GM18526 (cell line): ENCODE data around the gene DNER.

Experiments
- POLR2A ChIP-seq: IDR thresholded peaks from 3 replicates; pipeline ENCODE4 v1.6.1; 2011; ENCODE audit not compliant: insufficient read length; ENCODE audit errors: extremely low read depth

Gene DNER

DNA sequence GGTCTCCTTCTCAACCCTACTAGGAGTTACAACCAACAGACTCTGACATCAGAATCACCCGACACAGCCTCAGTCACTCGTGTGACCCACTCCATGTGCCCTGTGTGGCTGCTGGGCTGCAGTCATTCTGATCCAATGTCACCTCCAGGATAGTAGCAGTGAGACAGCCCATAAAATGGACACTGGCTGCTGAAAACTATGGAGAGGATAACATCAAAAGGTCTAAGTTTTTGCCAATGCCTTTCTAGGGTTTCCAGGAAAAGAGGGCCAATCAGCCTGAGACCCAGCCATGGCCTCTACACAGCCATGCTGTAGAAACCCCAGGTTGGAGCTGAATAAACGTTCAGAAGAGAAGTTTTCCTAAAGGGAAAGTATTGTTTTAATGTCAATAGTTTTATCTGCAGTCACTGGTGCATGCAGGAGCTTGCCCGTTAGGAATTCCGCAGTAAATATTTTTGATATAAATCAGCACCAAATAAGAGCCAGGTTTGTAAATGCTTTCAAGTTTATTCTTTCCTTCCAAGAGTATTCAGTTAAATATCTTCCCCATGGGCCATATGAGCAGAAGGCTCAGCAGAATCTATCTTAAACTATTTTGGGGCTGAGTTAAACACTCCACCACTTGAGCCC is 351.1 kb downstream of the DNER start:
- no peak for TF ChIP-seq POLR2A

DNA sequence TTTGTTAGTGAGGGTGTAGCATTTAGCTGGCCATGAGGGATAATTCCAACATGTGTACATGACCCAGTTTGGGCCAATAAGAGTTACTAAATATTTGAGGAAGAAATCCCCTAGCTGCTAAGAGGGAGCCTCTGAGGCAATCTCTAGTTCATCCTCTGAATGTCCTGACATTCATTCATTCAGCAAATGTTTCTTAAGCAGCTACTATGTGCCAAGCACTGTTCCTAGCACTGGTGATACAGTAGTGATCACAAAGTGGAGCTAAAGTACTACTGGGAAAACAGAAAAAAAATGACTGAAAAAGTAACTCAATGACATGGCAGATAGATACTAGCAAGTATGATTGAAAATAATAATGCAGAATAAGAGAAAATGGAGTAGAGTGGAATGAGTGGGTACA is 363.5 kb downstream of the DNER start:
- no peak for TF ChIP-seq POLR2A

DNA sequence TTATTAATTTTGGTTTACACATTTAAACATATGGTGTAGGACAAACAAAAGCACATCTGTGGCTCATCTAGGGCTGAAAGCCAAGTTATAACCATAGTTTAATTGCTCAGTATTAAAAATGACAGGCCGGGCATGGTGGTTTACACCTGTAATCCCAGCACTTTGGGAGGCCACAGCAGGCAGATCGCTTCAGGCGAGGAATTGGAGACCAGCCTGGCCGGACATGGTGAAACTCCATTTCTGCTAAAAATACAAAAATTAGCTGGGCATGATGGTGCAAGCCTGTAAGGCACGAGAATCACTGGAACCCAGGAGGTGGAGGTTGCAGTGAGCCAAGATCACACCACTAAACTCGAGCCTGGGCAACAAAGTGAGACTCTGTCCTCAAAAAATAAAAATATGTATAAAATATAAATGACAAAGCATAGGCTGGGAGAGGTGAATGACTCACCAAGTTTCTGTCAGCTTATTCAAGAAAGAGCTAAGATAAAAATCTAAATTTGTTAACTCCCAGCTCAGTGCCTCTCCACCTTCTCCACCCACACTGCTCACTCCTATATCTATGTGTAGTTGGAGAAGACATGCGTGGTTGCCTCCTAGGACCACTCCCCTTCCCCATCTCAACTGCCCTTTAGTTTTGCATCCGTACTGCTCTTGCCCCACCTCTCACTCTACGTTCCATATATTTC is 364.1 kb downstream of the DNER start:
- TF ChIP-seq POLR2A, result no peak

DNA sequence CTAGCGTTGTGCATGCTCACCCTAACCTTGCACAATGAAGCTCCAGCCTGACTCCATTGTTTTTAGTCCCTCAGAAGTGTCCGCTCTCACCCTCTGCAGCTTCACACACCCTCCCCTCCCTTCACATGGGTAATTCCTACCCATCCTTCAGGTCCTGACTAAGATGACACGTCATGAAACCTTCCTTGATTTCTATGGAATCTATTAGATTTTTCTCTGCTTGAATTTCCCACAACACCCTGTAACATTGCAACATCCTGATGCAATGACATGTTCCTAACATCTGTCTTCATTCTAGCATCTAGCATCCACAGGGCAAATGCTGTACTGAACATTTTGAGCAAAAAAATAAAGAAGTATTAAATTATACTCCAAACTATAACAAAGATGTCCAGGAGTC is 366.2 kb downstream of the DNER start:
- TF ChIP-seq POLR2A, result no peak

DNA sequence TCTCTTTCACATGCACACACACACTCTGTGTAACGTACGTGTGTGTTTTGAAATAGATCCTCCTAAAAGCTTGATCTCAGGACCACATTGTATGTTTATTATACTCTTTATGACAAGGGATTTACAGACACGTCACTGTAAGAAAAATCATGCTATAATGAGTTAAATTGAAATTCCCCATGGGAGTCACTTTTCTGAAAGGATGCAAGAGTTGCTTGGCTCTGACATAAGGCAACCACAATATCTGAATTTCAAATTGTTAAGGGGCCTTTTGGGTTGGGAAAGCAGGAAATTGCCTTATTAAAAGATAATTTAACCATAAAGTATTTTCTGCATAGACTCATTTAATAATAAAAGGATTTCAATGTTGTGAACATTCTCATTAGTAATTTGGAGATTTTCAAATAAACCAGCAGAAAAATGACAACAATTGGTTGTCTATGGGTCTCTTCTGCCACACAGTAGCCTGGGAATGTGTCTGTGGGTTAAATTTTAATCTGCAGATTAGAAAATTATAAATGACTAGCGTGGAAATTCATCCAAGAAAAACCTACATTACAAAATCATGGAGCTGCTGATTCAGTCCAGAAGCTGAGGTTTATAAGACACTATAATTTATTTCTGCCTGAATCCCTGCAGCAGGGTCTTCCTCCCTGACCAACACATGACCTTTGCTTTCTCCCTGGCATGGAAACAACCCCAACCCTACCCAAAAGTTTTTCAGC is 367.4 kb downstream of the DNER start:
- no peak for TF ChIP-seq POLR2A

DNA sequence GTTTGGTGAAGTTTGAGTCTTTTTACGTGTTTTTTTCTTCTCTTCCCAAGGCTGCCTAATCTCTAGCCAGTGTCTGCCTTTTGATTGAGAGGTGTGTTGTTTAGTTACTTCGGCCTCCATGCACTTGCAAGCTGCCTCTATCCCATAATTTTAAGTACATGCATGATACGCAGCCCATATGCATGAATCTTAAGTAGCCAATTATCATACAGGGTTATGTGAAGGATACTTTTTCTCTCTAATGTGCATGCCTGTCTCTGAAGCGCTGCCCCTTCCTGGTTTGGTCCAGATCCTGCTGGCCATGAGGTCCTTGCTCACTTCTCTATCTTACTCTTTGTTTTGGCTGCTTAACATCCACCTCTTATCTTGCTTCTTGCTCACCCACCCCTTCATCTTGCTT is 369.4 kb downstream of the DNER start:
- no peak for TF ChIP-seq POLR2A

DNA sequence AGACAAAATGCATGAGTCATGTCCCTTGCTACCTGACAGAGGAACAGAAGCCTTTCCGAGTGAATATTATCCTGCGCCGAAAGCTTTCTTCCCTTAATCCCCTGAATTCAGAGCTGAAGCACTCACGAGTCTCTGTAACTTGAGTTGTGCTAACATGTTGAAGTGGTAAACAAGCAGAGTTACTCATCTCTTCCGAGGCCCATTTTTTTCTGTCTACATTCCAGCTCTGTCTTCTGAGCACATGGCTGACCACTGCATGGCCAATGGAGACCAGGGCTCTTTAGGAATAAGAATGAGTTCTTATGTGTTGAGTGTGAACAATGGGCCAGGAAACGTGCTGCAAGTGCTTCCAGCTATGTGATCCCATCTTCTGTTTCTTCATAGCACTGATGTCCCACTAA is 370.2 kb downstream of the DNER start:
- TF ChIP-seq POLR2A, result no peak

DNA sequence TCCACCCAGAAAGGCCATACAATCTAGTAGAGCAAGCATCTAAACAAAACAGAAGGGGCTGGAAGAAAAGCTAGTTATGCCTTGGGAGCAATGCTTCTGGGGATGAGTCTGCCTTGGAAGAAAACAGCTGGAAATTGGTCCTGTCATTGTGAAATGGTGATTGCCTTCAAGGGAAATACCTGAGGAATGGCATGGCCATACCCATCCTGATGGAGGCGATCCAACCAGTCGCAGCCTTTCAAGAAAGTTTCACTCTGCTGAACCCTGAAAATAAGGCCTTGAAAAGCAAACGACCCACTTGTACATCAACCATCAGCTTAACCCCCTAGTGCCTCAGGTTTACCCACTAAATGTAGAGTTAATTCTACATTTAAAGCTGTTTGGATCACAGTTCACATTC is 370.7 kb downstream of the DNER start:
- TF ChIP-seq POLR2A, result no peak

DNA sequence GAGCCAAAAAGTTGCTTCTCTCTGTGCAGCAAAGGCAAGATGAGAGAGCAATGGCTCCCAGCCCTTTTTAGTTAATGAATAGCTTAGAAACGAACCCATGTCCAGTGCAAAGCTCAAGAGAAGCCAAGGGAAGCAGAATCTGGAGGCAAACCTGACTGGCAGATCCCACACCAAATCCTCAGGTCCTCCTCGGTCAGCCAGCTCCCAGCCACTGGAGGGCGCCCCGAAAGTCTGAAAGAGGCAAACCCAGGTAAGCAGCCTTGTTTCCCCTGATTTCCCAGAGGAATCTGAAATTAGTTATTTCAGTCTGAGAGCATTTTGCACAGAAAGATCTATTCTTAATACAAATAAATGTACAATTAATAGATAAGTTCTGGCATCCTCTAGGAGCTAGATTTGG is 372.0 kb downstream of the DNER start:
- no peak for TF ChIP-seq POLR2A

DNA sequence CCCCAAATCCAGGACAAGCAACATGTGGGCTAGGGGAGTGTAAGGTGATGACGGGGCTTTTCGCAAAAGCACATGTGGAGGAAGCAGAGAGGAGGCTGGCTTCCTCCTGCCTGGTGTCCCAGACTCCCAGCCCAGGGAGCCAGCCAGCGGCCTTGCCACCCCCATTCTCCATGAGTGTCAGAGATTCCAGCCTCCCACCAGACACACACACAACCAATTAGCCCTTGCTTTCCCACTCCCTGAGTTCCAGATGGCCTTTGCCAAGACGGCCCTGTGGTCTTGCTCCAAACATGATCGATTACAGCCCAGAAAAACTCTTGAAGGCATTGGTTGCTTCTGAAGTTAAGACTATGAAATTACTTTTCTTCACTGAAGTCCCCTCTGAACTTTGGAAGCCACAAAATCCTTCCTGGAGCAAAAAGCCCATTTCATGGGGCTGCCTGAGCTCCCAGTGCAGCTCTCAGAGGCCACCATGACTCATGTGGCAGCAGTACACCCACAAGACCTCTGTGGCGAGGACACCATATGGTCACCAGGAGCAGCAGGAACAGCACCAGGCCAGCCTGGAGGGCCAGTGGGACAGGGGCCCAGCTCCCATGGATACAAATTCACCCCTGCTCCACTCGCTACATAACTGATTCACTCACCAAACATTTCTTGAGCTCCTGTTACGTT is 374.1 kb downstream of the DNER start:
- TF ChIP-seq POLR2A, result no peak

DNA sequence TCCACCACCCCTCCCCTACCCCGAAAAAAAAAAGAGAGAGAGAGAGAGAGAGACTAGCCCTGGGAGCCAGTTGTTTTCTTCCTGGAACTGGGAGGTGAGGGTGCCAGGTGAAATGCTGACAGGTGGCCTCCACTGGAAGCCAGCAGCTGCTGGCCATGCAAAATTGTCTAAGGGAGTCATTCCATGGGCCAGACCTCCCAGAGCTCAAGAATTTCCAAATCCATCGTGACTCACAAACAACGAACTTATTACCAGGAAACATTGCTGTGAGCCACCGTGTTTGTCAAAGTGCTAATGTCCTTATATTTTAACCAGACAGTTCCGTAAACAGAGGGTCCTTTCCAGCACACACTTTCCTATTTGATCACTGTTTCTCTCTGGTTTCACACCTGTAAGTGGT is 374.7 kb downstream of the DNER start:
- TF ChIP-seq POLR2A, result no peak

DNA sequence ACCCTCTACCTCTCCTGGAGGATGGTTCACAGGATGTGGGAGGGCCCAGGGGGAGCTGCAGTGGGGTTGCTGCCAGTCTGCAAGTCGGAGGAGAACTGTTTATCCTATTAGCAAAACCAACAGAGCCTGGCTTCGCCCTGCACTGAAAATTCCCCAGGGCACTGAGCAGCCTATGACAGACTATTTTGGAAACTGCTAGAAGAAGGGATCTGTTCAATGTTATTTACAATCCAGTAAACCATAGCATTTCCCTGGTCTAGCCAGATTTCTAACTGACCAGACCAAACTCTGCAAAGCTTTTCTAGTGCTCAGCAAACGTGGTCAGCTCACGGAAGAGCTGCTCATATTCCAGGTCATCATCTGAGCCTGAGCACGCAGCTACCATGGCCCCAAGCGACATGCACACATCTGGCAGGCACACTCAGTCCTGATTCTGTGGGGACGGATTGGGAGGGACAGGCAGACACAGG is 378.4 kb downstream of the DNER start:
- no peak for TF ChIP-seq POLR2A

DNA sequence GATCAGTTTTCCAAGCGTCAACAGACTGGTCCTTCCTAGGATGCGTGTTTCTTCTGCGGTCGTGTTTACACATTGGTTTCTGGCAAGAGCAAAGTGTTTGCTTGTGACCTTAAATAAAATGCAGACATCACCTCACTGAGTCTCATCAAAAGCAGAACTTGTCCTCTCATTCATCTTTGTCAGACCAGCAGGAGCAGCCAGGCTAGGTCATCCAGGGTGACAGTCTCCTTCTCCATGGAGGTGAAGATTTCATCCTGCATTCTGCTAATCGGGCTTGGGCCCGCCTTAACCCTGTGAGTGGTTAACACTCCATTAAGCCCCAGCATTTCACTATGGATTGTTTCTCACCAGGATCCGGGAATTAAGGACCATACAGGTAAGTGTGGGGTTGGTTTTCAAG is 379.0 kb downstream of the DNER start:
- TF ChIP-seq POLR2A, result no peak

DNA sequence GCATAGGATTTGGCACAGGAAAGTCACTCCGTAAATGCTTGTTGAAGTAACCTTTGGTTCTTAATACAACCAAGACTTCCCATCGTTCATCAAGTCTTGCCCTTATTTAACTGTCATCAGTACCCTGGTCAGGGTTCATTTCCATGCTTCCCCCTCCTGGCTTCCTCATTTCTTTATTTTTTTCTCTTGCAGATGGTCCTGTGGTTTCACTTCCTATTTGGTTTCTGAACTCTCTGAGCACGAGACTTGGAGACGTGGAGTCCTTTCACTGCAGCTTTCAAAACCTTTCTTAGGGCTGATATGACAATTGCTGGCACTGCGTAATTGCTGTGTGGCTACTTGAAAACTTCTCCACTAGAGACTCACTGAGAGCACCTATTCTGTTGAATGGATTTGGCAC is 383.4 kb downstream of the DNER start:
- no peak for TF ChIP-seq POLR2A

DNA sequence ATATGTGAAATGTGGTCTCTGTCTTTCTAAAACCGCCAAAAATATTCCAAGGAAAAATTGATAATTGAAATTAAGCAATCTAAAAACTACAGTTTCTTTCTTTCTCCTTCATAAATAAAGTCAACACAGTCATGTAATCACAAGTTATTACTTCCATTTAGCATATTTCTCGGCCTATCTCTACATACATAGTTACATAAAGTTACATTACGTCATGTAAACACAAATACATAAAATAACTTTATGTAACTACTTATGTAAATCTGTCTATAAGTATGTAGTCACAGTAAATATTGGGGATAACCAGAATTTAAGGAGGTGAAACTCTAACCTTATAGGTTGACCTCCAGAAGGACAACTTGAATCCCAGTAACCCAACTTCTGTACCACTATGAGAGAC is 394.8 kb downstream of the DNER start:
- no peak for TF ChIP-seq POLR2A

DNA sequence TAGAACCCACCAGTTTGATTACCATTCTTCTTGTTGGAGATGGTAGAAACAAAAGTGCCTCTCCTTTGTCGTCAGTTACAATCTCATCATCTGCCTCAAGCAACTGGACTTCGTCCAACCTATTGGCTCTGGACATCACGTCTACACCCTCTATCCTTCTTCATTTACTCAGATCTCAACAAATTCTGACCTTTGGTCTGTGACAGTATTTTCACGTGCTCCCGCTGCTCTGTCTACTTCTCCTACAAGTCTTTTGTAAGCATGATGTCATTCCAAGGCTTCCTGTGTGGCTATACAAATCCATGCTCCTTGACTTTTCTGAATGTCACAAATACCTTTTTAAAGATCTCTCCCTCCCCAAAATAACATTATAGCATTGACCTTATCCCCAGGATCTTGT is 400.2 kb downstream of the DNER start:
- no peak for TF ChIP-seq POLR2A

DNA sequence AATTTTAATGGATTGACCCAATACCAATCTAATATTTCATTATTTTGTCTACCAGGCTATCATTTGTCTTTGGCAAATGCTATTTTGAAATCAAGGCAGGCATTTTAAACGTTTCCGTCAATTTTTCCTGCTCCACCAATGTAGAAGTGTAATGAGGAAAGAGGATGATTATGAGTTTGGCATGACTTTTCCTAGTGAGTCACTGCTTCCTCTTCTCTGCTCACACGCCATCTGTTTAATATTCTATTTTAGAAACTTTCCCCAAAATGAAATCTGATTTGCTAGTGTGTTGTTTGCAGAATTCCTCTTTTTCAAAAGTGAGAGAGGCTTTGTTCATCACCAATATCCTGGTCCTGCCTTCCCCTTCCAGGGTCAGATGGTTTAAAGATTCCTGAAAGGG is 400.8 kb downstream of the DNER start:
- no peak for TF ChIP-seq POLR2A
